ENCODE data around the gene FKBP1A. TPM values are rescaled to one million over a fixed set of nuclear protein-coding genes. Genes with fewer than 3 reads are reported as not detected.

Gene FKBP1A
- total and polyA plus RNA-seq, 3 donors from 2014 or later: 90.9 to 182 (median 122) TPM

- H3K9me3 ChIP-seq: no peaks in the 10 kb centered on the region
- H3K4me3 ChIP-seq: no peak overlapping the region
- intact Hi-C loops (cut with DNase I; ENCODE audit: low total_unique reads): no loop called here
- no peak for DNase-seq
- H3K27me3 ChIP-seq: no peaks in the 10 kb centered on the region
- peaks cover 35% of the 10 kb centered on the region for H3K4me1 ChIP-seq
- no peaks in the 10 kb centered on the region for H3K36me3 ChIP-seq (ENCODE audit: low read depth, missing control alignments)
- H3K27ac ChIP-seq: no peak overlapping the region
- TF ChIP-seq POLR2A (IDR thresholded peaks at IDR 0.05): no peak
- TF ChIP-seq CTCF (IDR thresholded peaks at IDR 0.05): no peak
- WGBS, 2 donors: 57 to 69% methylated on average over 10 of the region's 10 CpGs
These were observed 3.9 kb downstream of the FKBP1A start for GRCh38 chr20:1388741-1389483.

GRCh38 chr20:1388253-1388652, 4.6 kb downstream of the FKBP1A start:
- no peak for TF ChIP-seq CTCF (IDR thresholded peaks at IDR 0.05)
- no peak for TF ChIP-seq POLR2A (IDR thresholded peaks at IDR 0.05)
- Histone ChIP-seq H3K27me3 (no peaks in the 10 kb centered on the region), H3K9me3 (no peaks in the 10 kb centered on the region), H3K36me3 (ENCODE audit: low read depth, missing control alignments) (no peaks in the 10 kb centered on the region), H3K27ac (no peak overlapping the region), H3K4me3 (no peak overlapping the region), H3K4me1 (peaks cover 29% of the 10 kb centered on the region)
- 74 to 80% methylated on average over 6 of the region's 6 CpGs for WGBS, 2 donors
- intact Hi-C loops (cut with DNase I; ENCODE audit: low total_unique reads): no loop called here
- no peak for DNase-seq

- DNase-seq: no peak
- H3K4me1 ChIP-seq: peaks cover 33% of the 10 kb centered on the region
- no peak overlapping the region for H3K27ac ChIP-seq
- WGBS, 2 donors: 86 to 90% methylated on average over 4 of the region's 4 CpGs
- no peaks in the 10 kb centered on the region for H3K27me3 ChIP-seq
- intact Hi-C loops (cut with DNase I; ENCODE audit: low total_unique reads): no loop called here
- no peak overlapping the region for H3K4me3 ChIP-seq
- TF ChIP-seq CTCF (IDR thresholded peaks at IDR 0.05): no peak
- no peak for TF ChIP-seq POLR2A (IDR thresholded peaks at IDR 0.05)
- no peaks in the 10 kb centered on the region for H3K36me3 ChIP-seq (ENCODE audit: low read depth, missing control alignments)
- H3K9me3 ChIP-seq: no peaks in the 10 kb centered on the region
These were observed 6.5 kb downstream of the FKBP1A start for GRCh38 chr20:1386323-1386722.

- intact Hi-C loops (cut with DNase I; ENCODE audit: low total_unique reads): no loop called here
These were observed 9.0 kb downstream of the FKBP1A start for GRCh38 chr20:1383623-1384404.

More at GRCh38 chr20:1383623-1384404, 9.0 kb downstream of the FKBP1A start:
- Histone ChIP-seq H3K27me3 (no peaks in the 10 kb centered on the region), H3K9me3 (no peaks in the 10 kb centered on the region), H3K4me3 (no peak overlapping the region), H3K27ac (no peak overlapping the region), H3K4me1 (peaks cover 9% of the 10 kb centered on the region), H3K36me3 (ENCODE audit: low read depth, missing control alignments) (no peaks in the 10 kb centered on the region)
- 83 to 84% methylated on average over 5 of the region's 5 CpGs for WGBS, 2 donors
- TF ChIP-seq CTCF (IDR thresholded peaks at IDR 0.05): no peak
- no peak for TF ChIP-seq POLR2A (IDR thresholded peaks at IDR 0.05)
- no peak for DNase-seq

All from testis (tissue), 3 donors.